Measurements from ENCODE around the gene TFF1.

TFF1 gene

GRCh38 chr21:42398436-42399028 is 32.2 kb upstream of the TFF1 start:
- no peak for DNase-seq (ENCODE audit: low spot score)

GRCh38 chr21:42397746-42398394 is 31.5 kb upstream of the TFF1 start:
- no peak for DNase-seq (ENCODE audit: low spot score)

GRCh38 chr21:42396799-42397745 is 30.7 kb upstream of the TFF1 start:
- DNase-seq (ENCODE audit: low spot score), result no peak

- DNase-seq (ENCODE audit: low spot score), result no peak
These were observed 29.7 kb upstream of the TFF1 start, which contains the start of gene TMPRSS3 for GRCh38 chr21:42395905-42396651. Gene TMPRSS3 (minus strand): TSS chr21:42396052. CDS start chr21:42395417, 635 bp downstream.

- no peak for DNase-seq (ENCODE audit: low spot score)
These were observed 29.0 kb upstream of the TFF1 start for GRCh38 chr21:42395302-42395701.

- DNase-seq (ENCODE audit: low spot score), result no peak
These were observed 27.2 kb upstream of the TFF1 start for GRCh38 chr21:42393443-42393950.

GRCh38 chr21:42392731-42393442 is 26.6 kb upstream of the TFF1 start:
- peak; percentile 34 for DNase-seq (ENCODE audit: low spot score)

- DNase-seq (ENCODE audit: low spot score), result no peak
These were observed 25.0 kb upstream of the TFF1 start for GRCh38 chr21:42391297-42391696.

- DNase-seq (ENCODE audit: low spot score), result no peak
These were observed 24.4 kb upstream of the TFF1 start for GRCh38 chr21:42390696-42391095.

- no peak for DNase-seq (ENCODE audit: low spot score)
These were observed 23.9 kb upstream of the TFF1 start for GRCh38 chr21:42390193-42390592.

- DNase-seq (ENCODE audit: low spot score), result no peak
These were observed 23.1 kb upstream of the TFF1 start for GRCh38 chr21:42389449-42389835.

- DNase-seq (ENCODE audit: low spot score), result no peak
These were observed 22.6 kb upstream of the TFF1 start for GRCh38 chr21:42388740-42389448.

GRCh38 chr21:42387843-42388340 is 21.6 kb upstream of the TFF1 start:
- no peak for DNase-seq (ENCODE audit: low spot score)

- DNase-seq (ENCODE audit: low spot score), result no peak
These were observed 20.8 kb upstream of the TFF1 start for GRCh38 chr21:42387164-42387563.

- no peak for DNase-seq (ENCODE audit: low spot score)
These were observed 19.8 kb upstream of the TFF1 start for GRCh38 chr21:42386034-42386591.

GRCh38 chr21:42385619-42386018 is 19.3 kb upstream of the TFF1 start:
- no peak for DNase-seq (ENCODE audit: low spot score)

- DNase-seq (ENCODE audit: low spot score), result no peak
These were observed 18.7 kb upstream of the TFF1 start for GRCh38 chr21:42384989-42385388.

GRCh38 chr21:42384156-42384945 is 18.0 kb upstream of the TFF1 start:
- DNase-seq (ENCODE audit: low spot score), result no peak

- no peak for DNase-seq (ENCODE audit: low spot score)
These were observed 17.0 kb upstream of the TFF1 start for GRCh38 chr21:42383331-42383730.

Measured in germinal center (tissue), 1 donor.